Neural cell (in vitro differentiated cells): Measurements from ENCODE around the gene LCN9.

Source experiments
- EP300 ChIP-seq: fragments of 450-650 bp; conservative IDR thresholded peaks from 2 replicates; pipeline ENCODE4 v1.6.1; 2014; ENCODE audit warnings: antibody characterized with exemption, mild to moderate bottlenecking, moderate library complexity; ENCODE audit not compliant: poor library complexity, severe bottlenecking
- EZH2 ChIP-seq: fragments of 200-600, 300-800 bp; shearing (Covaris generic), sonication (generic); IDR thresholded peaks from 2 replicates; pipeline ENCODE4 v1.6.1; 2014; ENCODE audit warnings: antibody characterized with exemption, low read length, borderline replicate concordance, mild to moderate bottlenecking; ENCODE audit not compliant: insufficient read depth, poor library complexity, severe bottlenecking
- MXI1 ChIP-seq: fragments of 450-650 bp; conservative IDR thresholded peaks from 2 replicates; pipeline ENCODE4 v1.6.1; 2014; ENCODE audit warnings: antibody characterized with exemption, mild to moderate bottlenecking; ENCODE audit not compliant: poor library complexity, severe bottlenecking
- POLR2AphosphoS5 ChIP-seq: IDR thresholded peaks from 2 replicates; pipeline ENCODE4 v1.6.1; 2012
- TAF1 ChIP-seq: IDR thresholded peaks from 2 replicates; pipeline ENCODE4 v1.6.1; 2012; ENCODE audit warnings: low read depth
- TF ChIP-seq, protein P1 (sequence below): fragments of 450-650 bp; IDR thresholded peaks from 2 replicates; pipeline ENCODE4 v1.5.1; 2014; ENCODE audit warnings: antibody characterized with exemption, mild to moderate bottlenecking, moderate library complexity; ENCODE audit not compliant: poor library complexity, severe bottlenecking
- TF ChIP-seq, protein P2 (sequence below): IDR thresholded peaks from 2 replicates; pipeline ENCODE4 v1.6.1; 2012; ENCODE audit warnings: borderline replicate concordance

DNA sequence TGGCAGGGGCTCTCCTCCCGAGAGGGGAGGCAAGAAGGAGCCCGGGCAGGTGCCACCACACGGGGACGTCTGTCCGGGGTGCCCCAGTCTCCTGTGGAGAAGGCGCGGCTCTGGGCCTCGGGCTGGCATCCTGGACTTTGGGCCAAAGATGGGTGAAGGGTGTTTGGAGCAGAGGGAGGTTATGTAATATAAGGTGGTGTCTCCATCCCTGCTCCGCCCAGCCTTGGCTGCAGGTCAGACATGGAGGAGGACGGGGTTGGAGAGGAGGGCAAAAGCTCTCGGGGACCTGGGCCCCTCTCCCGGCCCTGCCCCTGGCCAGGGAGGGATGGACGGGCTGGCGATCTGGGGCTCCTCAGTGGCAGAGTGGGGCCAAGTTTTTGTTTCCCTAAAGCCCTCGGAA is 37.4 kb downstream of the LCN9 start:
- TF ChIP-seq, protein P1, sequence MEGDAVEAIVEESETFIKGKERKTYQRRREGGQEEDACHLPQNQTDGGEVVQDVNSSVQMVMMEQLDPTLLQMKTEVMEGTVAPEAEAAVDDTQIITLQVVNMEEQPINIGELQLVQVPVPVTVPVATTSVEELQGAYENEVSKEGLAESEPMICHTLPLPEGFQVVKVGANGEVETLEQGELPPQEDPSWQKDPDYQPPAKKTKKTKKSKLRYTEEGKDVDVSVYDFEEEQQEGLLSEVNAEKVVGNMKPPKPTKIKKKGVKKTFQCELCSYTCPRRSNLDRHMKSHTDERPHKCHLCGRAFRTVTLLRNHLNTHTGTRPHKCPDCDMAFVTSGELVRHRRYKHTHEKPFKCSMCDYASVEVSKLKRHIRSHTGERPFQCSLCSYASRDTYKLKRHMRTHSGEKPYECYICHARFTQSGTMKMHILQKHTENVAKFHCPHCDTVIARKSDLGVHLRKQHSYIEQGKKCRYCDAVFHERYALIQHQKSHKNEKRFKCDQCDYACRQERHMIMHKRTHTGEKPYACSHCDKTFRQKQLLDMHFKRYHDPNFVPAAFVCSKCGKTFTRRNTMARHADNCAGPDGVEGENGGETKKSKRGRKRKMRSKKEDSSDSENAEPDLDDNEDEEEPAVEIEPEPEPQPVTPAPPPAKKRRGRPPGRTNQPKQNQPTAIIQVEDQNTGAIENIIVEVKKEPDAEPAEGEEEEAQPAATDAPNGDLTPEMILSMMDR = no peak
- TF ChIP-seq, protein P2, sequence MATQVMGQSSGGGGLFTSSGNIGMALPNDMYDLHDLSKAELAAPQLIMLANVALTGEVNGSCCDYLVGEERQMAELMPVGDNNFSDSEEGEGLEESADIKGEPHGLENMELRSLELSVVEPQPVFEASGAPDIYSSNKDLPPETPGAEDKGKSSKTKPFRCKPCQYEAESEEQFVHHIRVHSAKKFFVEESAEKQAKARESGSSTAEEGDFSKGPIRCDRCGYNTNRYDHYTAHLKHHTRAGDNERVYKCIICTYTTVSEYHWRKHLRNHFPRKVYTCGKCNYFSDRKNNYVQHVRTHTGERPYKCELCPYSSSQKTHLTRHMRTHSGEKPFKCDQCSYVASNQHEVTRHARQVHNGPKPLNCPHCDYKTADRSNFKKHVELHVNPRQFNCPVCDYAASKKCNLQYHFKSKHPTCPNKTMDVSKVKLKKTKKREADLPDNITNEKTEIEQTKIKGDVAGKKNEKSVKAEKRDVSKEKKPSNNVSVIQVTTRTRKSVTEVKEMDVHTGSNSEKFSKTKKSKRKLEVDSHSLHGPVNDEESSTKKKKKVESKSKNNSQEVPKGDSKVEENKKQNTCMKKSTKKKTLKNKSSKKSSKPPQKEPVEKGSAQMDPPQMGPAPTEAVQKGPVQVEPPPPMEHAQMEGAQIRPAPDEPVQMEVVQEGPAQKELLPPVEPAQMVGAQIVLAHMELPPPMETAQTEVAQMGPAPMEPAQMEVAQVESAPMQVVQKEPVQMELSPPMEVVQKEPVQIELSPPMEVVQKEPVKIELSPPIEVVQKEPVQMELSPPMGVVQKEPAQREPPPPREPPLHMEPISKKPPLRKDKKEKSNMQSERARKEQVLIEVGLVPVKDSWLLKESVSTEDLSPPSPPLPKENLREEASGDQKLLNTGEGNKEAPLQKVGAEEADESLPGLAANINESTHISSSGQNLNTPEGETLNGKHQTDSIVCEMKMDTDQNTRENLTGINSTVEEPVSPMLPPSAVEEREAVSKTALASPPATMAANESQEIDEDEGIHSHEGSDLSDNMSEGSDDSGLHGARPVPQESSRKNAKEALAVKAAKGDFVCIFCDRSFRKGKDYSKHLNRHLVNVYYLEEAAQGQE = no peak
- TF ChIP-seq MXI1 (no peak), TAF1 (no peak), EP300 (no peak), POLR2AphosphoS5 (no peak), EZH2 (no peak)
